ENCODE measurements around the gene HDDC3.

Gene HDDC3

DNA sequence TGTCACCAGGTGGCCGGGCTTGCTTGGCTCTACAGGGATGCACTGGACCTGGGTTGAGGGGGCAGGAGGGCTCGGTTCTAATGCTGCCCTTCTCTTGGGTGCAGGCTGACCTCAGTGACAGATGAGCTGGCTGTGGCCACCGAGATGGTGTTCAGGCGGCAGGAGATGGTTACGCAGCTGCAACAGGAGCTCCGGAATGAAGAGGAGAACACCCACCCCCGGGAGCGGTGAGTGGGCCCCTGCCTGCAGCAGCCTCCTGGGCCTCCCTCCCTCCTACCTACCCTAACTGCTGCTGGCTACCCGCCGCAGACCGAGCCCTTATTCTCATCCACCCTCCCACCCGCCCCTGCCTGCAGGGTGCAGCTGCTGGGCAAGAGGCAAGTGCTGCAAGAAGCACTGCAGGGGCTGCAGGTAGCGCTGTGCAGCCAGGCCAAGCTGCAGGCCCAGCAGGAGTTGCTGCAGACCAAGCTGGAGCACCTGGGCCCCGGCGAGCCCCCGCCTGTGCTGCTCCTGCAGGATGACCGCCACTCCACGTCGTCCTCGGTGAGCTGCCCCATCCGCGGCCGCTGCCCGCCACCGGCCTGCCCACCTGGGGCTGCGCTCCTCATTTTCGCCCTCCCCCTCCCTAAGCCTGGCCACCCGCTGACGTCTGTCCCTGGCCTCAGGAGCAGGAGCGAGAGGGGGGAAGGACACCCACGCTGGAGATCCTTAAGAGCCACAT is 42.5 kb downstream of the HDDC3 start:
- no peak for DNase-seq

GRCh38 chr15:90889313-90889730 is 43.0 kb downstream of the HDDC3 start:
- no peak for DNase-seq

DNA sequence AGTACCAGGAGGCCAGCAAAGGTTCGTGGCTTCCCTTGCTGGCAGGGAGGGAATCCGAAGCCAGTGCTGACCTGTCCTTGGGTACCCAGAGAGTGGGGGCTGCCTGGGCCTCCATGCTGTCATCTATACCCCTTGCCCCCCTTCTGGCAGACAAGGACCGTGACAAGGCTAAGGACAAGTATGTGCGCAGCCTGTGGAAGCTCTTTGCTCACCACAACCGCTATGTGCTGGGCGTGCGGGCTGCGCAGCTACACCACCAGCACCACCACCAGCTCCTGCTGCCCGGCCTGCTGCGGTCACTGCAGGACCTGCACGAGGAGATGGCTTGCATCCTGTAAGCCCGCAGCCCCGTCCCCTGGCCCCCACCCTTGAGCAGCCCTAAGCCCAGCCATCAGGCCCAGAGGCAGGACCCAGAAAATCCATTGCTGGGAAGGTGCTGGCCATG is 45.3 kb downstream of the HDDC3 start:
- DNase-seq, result no peak

DNA sequence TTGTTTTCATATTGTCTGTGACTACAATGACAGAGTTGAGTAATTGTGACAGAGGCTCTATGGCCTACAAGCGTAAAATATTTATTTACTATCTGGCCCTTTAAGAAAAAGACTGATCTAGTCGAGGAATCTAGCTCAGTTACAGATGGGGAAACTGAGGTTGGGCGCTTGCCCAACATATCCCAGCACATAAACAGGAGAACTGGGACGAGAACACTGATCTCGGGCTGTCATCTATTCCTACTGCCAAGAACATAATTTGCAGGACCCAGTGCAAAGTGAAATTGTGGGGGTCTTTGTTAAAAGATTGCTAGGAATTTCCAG is 46.1 kb downstream of the HDDC3 start:
- no peak for DNase-seq

GRCh38 chr15:90885432-90886290 is 46.7 kb downstream of the HDDC3 start:
- DNase-seq, result peak; percentile 62

DNA sequence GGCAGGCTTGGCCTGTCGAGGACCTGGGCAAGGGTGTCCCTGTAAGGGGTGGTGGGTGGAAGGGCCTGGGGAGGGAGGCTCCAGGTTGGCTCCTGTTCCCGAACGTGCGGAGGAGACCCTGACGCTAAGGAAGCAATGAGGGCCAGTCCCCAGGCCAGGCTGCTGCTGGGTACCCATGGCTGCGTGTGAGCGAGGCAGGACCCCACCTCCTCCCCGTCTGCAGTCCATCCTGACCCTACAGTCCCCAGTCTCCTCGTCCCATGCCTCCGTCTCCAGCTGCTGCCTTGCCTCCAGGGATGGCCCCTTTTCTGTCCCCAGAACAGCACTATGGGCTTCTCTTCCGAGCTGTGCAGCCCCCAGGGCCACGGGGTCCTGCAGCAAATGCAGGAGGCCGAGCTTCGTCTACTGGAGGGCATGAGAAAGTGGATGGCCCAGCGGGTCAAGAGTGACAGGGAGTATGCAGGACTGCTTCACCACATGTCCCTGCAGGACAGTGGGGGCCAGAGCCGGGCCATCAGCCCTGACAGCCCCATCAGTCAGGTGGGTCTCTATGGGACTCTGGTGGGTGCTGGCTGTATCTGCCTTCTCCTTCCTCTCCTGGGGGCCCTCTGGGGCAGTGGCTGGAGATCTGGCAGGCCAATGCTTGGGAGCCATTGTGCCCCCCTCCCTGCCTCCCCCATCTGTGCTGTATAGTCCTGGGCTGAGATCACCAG is 47.5 kb downstream of the HDDC3 start:
- DNase-seq, result no peak

GRCh38 chr15:90883976-90884718 is 48.2 kb downstream of the HDDC3 start, which contains the start of gene FES:
Gene FES (plus strand): TSS chr15:90884504. CDS start chr15:90885046, 542 bp downstream.
- DNase-seq, result no peak

- DNase-seq, result no peak
Observed at GRCh38 chr15:90883526-90883975, 48.8 kb downstream of the HDDC3 start.

DNA sequence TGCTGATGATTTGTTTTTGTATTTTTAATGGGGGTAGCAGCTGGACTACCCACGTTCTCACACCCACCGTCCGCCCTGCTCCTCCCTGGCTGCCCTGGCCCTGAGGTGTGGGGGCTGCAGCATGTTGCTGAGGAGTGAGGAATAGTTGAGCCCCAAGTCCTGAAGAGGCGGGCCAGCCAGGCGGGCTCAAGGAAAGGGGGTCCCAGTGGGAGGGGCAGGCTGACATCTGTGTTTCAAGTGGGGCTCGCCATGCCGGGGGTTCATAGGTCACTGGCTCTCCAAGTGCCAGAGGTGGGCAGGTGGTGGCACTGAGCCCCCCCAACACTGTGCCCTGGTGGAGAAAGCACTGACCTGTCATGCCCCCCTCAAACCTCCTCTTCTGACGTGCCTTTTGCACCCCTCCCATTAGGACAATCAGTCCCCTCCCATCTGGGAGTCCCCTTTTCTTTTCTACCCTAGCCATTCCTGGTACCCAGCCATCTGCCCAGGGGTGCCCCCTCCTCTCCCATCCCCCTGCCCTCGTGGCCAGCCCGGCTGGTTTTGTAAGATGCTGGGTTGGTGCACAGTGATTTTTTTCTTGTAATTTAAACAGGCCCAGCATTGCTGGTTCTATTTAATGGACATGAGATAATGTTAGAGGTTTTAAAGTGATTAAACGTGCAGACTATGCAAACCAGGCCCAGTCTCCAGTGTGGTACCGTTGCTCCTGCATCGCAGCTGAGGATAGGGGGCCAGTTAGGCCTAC is 49.4 kb downstream of the HDDC3 start:
- no peak for DNase-seq

GRCh38 chr15:90881978-90882721 is 50.2 kb downstream of the HDDC3 start:
- DNase-seq, result no peak

DNA sequence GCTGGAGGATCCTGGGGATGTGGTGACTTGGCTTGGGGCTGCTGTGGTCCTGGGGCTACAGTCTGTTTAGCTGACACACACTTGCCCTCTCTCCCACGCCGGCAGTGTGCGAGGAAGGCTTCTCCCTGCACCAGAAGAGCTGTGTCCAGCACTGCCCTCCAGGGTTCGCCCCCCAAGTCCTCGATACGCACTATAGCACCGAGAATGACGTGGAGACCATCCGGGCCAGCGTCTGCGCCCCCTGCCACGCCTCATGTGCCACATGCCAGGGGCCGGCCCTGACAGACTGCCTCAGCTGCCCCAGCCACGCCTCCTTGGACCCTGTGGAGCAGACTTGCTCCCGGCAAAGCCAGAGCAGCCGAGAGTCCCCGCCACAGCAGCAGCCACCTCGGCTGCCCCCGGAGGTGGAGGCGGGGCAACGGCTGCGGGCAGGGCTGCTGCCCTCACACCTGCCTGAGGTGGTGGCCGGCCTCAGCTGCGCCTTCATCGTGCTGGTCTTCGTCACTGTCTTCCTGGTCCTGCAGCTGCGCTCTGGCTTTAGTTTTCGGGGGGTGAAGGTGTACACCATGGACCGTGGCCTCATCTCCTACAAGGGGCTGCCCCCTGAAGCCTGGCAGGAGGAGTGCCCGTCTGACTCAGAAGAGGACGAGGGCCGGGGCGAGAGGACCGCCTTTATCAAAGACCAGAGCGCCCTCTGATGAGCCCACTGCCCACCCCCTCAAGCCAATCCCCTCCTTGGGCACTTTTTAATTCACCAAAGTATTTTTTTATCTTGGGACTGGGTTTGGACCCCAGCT is 51.0 kb downstream of the HDDC3 start:
- no peak for DNase-seq

DNA sequence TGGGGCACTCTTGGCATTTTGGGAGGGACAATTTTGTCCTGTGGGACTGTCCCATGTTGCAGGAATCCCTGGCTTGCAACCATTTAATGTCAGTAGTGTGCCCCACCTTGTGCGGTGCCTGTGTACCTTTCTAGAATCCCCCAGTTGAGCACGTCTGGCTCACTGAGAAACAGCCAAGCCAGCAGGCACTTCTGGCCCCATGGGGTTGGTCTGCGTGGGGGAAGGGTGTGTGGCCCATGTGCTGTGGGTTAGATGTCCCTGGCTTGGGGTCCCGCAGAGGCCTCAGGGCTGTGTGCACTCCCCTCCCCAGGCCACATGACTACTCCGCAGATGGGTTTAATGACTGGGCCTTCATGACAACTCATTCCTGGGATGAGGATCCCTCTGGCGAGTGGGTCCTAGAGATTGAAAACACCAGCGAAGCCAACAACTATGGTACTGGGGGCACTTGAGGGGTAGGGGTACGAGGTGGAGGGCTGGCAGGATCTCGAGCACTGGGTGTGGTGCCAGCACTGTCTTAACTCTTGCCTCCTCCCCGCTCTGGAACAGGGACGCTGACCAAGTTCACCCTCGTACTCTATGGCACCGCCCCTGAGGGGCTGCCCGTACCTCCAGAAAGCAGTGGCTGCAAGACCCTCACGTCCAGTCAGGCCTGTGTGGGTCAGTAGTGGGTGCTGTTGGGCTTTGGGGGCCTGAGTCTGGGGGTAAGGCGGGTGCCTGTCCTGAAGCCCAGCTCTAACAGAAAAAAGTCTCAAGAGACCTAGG is 51.8 kb downstream of the HDDC3 start:
- DNase-seq, result no peak
